Measurements from ENCODE around the gene LYZL1. TPM values are rescaled to one million over a fixed set of nuclear protein-coding genes. Genes with fewer than 3 reads are reported as not detected.

LYZL1 gene
- total RNA-seq, 1 experiment from 2014 or later, result not detected

DNA sequence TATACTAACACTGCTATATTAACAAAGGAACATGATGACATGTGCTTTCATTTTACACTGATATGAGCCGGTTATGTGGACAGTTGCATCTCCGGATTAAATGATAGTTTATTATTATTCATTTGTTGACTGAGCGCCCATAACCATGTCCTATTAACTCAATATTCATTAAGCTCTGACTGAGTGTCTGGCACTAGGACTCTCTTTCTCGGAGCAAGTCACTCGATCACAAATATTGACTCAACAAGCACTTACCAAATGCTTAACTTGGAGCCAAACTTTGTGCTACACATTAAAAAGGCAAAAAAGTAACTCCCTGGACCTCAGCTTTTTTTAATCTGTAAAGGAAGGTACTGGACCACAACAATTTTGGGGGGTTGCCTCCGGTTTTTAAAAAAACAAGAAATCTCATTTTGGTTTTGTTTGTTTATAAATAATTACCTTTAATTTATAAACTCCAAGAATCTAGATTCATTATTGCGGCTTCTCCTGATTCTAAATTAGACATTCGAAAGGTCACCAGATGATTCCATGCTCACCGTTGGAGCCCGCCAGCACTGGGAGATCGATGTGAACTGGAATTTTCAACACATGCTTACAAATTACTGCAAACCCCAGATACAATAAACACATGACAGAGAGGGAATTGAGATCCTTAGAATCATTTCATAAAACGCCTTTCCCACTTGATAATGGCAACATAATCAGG lies 8.9 kb upstream of the LYZL1 start:
- H3K79me2 ChIP-seq (ENCODE audit: insufficient read depth, low read length), result no peaks in the 10 kb centered on the region
- ChIA-PET POLR2A (no interaction called here), RAD21 (ENCODE audit: low non-redundant PET in 1 of 2, low total read pairs in 2 of 2, uncharacterized antibody in 2 of 2, unreplicated experiment in 2 of 2) (no interaction called here), CTCF (no interaction called here)
- H3K4me1 ChIP-seq (ENCODE audit: control insufficient read depth in 1 of 2, insufficient read depth in 2 of 2, low read length in 2 of 2), result no peaks in the 10 kb centered on the region
- TF ChIP-seq, protein P1, sequence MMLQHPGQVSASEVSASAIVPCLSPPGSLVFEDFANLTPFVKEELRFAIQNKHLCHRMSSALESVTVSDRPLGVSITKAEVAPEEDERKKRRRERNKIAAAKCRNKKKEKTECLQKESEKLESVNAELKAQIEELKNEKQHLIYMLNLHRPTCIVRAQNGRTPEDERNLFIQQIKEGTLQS (IDR thresholded peaks at IDR 0.05), result no peak
- H3K27me3 ChIP-seq (ENCODE audit: insufficient read depth, low read length), result no peaks in the 10 kb centered on the region
- DNase-seq (ENCODE audit: low read depth, low spot score) (no peak), ATAC-seq (no peak)
- intact Hi-C loops (cut with micrococcal nuclease), result no loop called here
- no peak overlapping the region for H3K4me3 ChIP-seq (replicated peaks in 1 of 2; ENCODE audit: low read depth in 1 of 2, low read length in 2 of 2)
- H3K9ac ChIP-seq (ENCODE audit: low read length), result no peak overlapping the region
- no peaks in the 10 kb centered on the region for H3K9me2 ChIP-seq (ENCODE audit: insufficient read depth)
- no peak overlapping the region for H3K4me2 ChIP-seq (ENCODE audit: low read length)
- no peak overlapping the region for H3K27ac ChIP-seq (ENCODE audit: low read depth, low read length)
- no peaks in the 10 kb centered on the region for H4K20me1 ChIP-seq (ENCODE audit: insufficient read depth)
- no peak overlapping the region for H2AFZ ChIP-seq (ENCODE audit: low read depth, low read length, poor library complexity, severe bottlenecking)
- H3K9me3 ChIP-seq (ENCODE audit: control insufficient read depth in 1 of 2, insufficient read depth in 1 of 2, low read depth in 1 of 2, low read length in 2 of 2), result no peaks in the 10 kb centered on the region
- no peaks in the 10 kb centered on the region for H3K36me3 ChIP-seq (ENCODE audit: control insufficient read depth in 1 of 2, insufficient read depth in 2 of 2, low read length in 2 of 2)
- no TSS peak for BruUV-seq (replicated peaks)

DNA sequence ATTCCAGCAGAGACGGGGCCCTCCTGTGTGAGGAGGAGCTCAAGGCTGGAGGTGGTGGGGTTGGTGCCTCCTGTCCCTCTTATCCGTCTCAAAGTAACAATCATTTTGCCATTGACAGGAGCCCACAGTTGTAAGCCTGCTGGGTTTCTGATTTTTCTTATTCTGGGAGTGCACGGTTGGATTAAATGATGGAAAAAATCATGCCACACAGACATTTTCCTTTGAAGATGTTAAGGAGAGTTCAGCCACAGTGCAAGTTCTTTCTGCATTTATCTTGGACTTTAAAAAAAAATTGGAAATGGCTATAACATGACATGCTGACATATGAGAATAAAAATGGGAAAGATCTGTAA lies 8.4 kb upstream of the LYZL1 start:
- TF ChIP-seq RAD21 (IDR thresholded peaks at IDR 0.05; ENCODE audit: low read depth) (no peak), SRF (IDR thresholded peaks at IDR 0.05; ENCODE audit: low read depth) (no peak), POLR2AphosphoS5 (IDR thresholded peaks at IDR 0.05; ENCODE audit: low read depth, low read length) (no peak), YY1 (IDR thresholded peaks at IDR 0.05; ENCODE audit: extremely low read depth, insufficient replicate concordance, low read depth, low read length) (no peak), ZFX (IDR thresholded peaks at IDR 0.05) (no peak), POLR2A (IDR thresholded peaks at IDR 0.05; ENCODE audit: borderline replicate concordance, extremely low read depth, insufficient read depth, insufficient read length) (no peak), ZNF274 (IDR thresholded peaks at IDR 0.05; ENCODE audit: low read depth, low read length) (no peak), TCF7L2 (IDR thresholded peaks at IDR 0.05; ENCODE audit: borderline replicate concordance, extremely low read depth, insufficient read depth, insufficient read length) (no peak), CBX3 (IDR thresholded peaks at IDR 0.05; ENCODE audit: low read depth) (no peak), FOSL1 (IDR thresholded peaks at IDR 0.05; ENCODE audit: low read depth) (no peak), CEBPB (IDR thresholded peaks at IDR 0.05; ENCODE audit: low read depth) (no peak), SIN3A (IDR thresholded peaks at IDR 0.05; ENCODE audit: low read depth) (no peak), JUND (IDR thresholded peaks at IDR 0.05) (no peak)
- TF ChIP-seq, protein P2, sequence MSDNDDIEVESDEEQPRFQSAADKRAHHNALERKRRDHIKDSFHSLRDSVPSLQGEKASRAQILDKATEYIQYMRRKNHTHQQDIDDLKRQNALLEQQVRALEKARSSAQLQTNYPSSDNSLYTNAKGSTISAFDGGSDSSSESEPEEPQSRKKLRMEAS (IDR thresholded peaks at IDR 0.05), result no peak
- TF ChIP-seq, protein P3, sequence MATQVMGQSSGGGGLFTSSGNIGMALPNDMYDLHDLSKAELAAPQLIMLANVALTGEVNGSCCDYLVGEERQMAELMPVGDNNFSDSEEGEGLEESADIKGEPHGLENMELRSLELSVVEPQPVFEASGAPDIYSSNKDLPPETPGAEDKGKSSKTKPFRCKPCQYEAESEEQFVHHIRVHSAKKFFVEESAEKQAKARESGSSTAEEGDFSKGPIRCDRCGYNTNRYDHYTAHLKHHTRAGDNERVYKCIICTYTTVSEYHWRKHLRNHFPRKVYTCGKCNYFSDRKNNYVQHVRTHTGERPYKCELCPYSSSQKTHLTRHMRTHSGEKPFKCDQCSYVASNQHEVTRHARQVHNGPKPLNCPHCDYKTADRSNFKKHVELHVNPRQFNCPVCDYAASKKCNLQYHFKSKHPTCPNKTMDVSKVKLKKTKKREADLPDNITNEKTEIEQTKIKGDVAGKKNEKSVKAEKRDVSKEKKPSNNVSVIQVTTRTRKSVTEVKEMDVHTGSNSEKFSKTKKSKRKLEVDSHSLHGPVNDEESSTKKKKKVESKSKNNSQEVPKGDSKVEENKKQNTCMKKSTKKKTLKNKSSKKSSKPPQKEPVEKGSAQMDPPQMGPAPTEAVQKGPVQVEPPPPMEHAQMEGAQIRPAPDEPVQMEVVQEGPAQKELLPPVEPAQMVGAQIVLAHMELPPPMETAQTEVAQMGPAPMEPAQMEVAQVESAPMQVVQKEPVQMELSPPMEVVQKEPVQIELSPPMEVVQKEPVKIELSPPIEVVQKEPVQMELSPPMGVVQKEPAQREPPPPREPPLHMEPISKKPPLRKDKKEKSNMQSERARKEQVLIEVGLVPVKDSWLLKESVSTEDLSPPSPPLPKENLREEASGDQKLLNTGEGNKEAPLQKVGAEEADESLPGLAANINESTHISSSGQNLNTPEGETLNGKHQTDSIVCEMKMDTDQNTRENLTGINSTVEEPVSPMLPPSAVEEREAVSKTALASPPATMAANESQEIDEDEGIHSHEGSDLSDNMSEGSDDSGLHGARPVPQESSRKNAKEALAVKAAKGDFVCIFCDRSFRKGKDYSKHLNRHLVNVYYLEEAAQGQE (IDR thresholded peaks at IDR 0.05; ENCODE audit: low read depth), result no peak
- POLR2A ChIA-PET, result no interaction called here
- ATAC-seq, result no peak
- no peaks in the 10 kb centered on the region for H3K27me3 ChIP-seq (ENCODE audit: insufficient read depth, low read length)
- H2AFZ ChIP-seq (ENCODE audit: low read depth, low read length, poor library complexity, severe bottlenecking), result no peak overlapping the region
- H3K79me2 ChIP-seq (ENCODE audit: insufficient read depth, low read length), result no peaks in the 10 kb centered on the region
- BruUV-seq (replicated peaks), result no TSS peak
- H3K4me3 ChIP-seq (replicated peaks in 1 of 2; ENCODE audit: low read depth in 1 of 2, low read length in 2 of 2), result no peak overlapping the region
- no peaks in the 10 kb centered on the region for H4K20me1 ChIP-seq (ENCODE audit: insufficient read depth)
- H3K4me1 ChIP-seq (ENCODE audit: control insufficient read depth in 1 of 2, insufficient read depth in 2 of 2, low read length in 2 of 2), result no peaks in the 10 kb centered on the region
- CTCF ChIA-PET, result no interaction called here
- RAD21 ChIA-PET (ENCODE audit: low non-redundant PET in 1 of 2, low total read pairs in 2 of 2, uncharacterized antibody in 2 of 2, unreplicated experiment in 2 of 2), result no interaction called here
- no peak overlapping the region for H3K27ac ChIP-seq (ENCODE audit: low read depth, low read length)
- intact Hi-C loops (cut with micrococcal nuclease), result no loop called here
- DNase-seq (ENCODE audit: low read depth, low spot score), result no peak
- no peak overlapping the region for H3K4me2 ChIP-seq (ENCODE audit: low read length)
- no peaks in the 10 kb centered on the region for H3K36me3 ChIP-seq (ENCODE audit: control insufficient read depth in 1 of 2, insufficient read depth in 2 of 2, low read length in 2 of 2)
- no peaks in the 10 kb centered on the region for H3K9me2 ChIP-seq (ENCODE audit: insufficient read depth)
- no peak overlapping the region for H3K9ac ChIP-seq (ENCODE audit: low read length)
- no peaks in the 10 kb centered on the region for H3K9me3 ChIP-seq (ENCODE audit: control insufficient read depth in 1 of 2, insufficient read depth in 1 of 2, low read depth in 1 of 2, low read length in 2 of 2)
